Stimulated activated CD8-positive, alpha-beta memory T cell treated with anti-CD3 and anti-CD28 coated beads, Interleukin-4, amount 100 ng/mL, for 1 hour (primary cell): ENCODE results near the gene C1orf210.

Source experiments
- DNase-seq, 2 donors: peaks; one replicate each; pipeline ENCODE4 v3.0.0-alpha.2; 2020; ENCODE audit warnings: low read depth in 2 of 2, low spot score in 1 of 2

The C1orf210 gene

DNA sequence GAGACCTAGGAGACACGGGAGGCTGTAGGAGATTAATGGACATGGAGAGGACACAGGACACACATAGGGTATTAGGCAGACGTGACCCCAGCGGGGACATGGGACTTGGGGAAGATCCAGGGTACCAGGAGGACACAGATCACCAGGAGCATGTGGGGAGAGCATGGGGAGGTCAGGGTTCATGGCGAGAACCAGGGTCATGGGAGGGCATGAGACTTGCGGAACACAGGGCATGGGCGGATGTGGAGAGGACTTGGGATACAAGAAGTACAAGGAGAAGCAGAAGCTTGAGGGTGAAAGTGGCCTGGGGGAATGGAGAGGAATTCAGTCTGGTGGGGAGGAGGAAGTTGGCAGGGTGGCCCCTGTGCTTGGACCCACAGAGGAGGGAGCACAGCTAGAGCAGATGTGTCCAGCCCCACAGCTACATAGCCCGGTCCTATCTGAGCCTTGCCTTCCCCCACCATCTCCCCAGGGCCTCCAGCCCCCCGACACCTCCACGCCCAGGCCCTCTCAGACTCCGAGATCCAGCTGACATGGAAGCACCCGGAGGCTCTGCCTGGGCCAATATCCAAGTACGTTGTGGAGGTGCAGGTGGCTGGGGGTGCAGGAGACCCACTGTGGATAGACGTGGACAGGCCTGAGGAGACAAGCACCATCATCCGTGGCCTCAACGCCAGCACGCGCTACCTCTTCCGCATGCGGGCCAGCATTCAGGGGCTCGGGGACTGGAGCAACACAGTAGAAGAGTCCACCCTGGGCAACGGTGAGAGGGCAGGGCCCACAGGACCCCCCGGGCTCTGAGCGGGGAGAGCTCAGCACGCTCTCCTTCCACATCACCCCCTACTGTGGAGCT, 27.5 kb upstream of the C1orf210 start:
- DNase-seq: no peak

DNA sequence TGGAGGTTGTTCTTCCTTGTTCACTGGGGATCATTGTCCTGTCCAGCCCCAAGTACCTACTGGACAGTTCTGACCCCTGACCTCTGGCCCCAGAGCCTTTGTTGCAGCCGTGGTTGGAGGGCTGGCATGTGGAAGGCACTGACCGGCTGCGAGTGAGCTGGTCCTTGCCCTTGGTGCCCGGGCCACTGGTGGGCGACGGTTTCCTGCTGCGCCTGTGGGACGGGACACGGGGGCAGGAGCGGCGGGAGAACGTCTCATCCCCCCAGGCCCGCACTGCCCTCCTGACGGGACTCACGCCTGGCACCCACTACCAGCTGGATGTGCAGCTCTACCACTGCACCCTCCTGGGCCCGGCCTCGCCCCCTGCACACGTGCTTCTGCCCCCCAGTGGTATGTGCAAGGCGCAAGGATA, 26.8 kb upstream of the C1orf210 start:
- no peak for DNase-seq

GRCh38 chr1:43311521-43311920, 26.1 kb upstream of the C1orf210 start:
- no peak for DNase-seq

- no peak for DNase-seq
Measured at GRCh38 chr1:43309405-43310025, 24.1 kb upstream of the C1orf210 start.

- no peak for DNase-seq
Measured at GRCh38 chr1:43308635-43309404, 23.4 kb upstream of the C1orf210 start.

- no peak for DNase-seq
Measured at GRCh38 chr1:43307458-43308158, 22.2 kb upstream of the C1orf210 start.

DNA sequence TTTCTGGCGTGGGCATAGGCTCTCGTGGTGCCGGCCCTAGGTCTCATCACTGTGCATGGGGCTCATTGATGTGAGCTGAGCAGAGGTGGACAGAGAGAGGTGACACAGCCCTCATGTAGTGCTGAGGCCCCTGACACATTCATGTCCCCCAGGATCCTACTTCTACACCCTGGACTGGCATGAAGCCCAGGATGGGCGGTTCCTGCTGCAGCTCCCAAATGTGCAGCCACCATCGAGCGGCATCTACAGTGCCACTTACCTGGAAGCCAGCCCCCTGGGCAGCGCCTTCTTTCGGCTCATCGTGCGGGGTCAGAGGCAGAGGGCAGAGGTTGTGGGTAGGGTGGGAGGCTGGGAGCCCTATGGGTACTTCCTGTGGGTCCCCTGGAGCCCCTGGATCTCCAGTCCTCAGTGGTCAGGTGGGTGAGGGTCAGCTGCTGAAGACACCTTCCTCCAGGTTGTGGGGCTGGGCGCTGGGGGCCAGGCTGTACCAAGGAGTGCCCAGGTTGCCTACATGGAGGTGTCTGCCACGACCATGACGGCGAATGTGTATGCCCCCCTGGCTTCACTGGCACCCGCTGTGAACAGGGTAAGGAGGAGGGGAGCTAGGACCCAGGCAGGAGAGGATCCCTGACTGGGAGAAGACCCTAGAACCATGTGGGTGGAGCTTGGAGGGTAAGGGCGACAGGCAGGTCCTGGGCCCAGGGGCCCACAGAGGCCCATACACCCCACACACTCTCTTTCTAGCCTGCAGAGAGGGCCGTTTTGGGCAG, 21.5 kb upstream of the C1orf210 start:
- no peak for DNase-seq

DNA sequence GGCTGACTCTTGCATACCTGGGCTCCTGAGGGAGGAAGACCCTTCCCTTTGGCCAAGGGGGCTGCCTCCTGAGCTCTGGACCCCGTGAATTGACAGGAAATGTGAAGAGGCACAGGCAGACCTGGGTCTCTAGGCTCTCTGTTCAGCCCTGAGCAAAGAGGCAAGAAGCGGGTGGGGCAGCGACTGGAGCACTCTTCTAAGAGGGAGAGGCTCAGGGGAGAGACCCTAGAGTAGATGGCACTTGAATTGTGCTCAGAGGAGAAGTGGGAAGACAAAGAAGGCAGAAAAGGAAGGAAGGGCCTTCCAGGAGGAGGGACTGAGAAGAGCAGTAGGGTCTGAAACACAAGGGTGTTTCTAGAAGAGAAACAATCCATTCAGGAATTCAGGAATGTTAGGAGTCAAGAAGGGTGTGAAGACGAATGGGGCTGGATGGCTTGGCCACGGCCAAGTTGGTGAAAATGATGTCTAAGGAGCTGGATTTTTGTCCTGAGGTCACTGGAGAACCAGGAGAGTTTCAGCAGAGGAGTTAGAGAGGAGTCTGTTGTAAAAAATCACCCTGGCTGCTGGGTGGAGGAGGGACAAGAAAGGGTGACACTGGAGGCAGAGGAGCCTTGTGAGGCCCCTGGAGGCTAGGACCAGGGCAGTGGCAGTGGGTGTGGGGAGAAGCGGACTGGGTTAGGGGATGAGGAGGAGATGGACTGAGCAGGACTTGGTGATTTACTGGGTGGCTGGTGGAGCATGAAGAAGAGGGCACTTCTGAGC, 20.7 kb upstream of the C1orf210 start:
- no peak for DNase-seq

DNA sequence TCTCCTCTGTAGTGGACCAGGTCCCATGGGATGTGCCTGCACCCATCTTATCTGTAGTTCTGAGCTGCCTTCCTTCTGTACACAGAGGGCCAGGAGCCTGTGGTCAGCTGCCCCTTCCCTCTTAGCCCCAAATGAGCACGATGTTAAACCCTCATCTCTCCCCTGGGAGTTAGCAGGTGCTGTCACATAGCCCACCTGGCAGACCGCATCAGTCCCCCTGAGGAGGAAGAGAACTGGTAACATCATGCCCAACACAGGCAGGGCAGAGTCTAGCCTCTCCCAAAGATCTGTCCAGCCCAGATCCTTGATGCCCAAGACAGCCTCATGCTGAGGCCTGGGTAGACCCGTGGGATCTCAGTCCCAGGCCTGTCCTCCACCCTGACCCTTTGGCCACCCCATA, 20.1 kb upstream of the C1orf210 start:
- DNase-seq: no peak

GRCh38 chr1:43304771-43305300, 19.5 kb upstream of the C1orf210 start:
- DNase-seq: no peak

DNA sequence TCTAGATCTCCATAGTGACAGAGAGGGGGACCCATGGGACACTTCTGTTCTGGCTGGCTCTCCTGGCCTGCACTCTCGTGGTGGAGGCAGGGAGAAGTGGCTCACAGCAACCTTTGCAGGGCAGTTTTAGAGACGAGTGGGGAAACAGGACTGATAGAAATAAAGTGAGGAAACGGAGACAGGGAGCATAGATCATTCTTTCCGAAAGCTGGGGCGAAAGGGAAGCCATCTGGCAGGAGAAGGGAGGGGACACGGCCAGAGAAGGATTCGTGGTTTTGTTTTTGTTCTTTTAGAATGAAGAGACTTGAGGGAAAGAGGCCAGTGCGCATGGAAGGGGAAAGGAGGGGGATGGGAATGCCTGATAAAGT, 18.9 kb upstream of the C1orf210 start:
- no peak for DNase-seq

- DNase-seq: no peak
Measured at GRCh38 chr1:43303471-43304313, 18.3 kb upstream of the C1orf210 start.

DNA sequence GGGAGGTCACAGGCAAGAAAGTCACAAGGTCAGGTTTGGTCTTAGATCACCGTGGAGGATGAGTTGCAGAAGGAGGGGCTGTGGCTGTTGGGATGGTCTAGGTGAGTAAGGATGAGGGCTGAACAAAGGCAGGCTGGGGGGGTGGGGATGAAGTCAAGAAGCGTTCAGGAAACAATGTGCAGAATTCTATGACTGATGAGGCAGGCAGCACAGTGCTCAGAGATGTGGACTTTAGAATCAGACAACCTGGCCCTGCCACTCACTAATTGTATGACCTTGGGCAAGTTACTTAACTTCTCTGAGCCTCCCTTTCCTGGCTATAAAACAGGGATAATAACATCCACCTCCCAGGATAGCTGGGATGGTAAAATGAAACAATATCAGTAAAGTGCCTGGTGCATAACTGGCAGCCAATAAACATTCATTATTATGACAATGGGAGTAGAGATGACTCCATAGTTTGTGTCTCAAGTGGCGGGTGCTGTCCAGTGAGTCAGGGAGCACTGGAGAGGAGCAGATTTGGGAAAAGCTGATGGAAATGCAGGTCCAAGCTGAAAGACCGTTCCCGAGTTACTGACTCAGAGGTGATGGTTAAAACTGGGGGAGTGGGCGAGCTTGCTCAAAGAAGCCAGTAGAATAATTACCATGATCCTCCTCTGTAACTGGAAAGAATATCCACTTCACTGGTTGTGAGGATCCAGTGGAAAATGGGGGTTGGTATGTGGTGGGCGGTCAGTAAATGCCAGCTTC, 17.5 kb upstream of the C1orf210 start:
- no peak for DNase-seq

- DNase-seq: no peak
Measured at GRCh38 chr1:43302201-43302600, 16.8 kb upstream of the C1orf210 start.

GRCh38 chr1:43300378-43301094, 15.2 kb upstream of the C1orf210 start, which contains the start of gene TIE1:
TIE1 (plus strand) TSS chr1:43300982; CDS start chr1:43301072, 90 bp downstream.
- DNase-seq: no peak

GRCh38 chr1:43299101-43299500, 13.7 kb upstream of the C1orf210 start:
- DNase-seq: no peak

DNA sequence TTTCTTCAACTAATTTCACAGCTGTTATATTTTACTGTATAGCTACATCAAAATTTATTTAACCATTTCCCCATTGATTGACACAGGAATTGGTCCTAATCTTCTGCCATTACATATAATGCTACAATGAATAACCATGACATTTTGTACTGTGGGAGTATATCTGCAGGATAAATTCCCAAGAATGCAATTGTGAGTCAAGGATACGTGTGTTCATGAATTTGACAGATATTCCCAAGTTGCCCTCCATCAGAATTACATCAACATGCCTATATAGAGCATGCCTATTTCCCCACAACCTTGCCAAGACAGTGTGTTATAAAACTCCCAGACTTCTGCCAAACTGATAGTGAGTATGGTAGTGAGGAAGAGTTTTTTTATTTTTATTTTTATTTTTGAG, 12.7 kb upstream of the C1orf210 start:
- no peak for DNase-seq
